ENCODE results near the gene SLCO3A1.

The SLCO3A1 gene

GRCh38 chr15:92111291-92111690 is 257.8 kb downstream of the SLCO3A1 start:
- DNase-seq, result no peak

GRCh38 chr15:92111751-92112150 is 258.2 kb downstream of the SLCO3A1 start:
- no peak for DNase-seq

DNA sequence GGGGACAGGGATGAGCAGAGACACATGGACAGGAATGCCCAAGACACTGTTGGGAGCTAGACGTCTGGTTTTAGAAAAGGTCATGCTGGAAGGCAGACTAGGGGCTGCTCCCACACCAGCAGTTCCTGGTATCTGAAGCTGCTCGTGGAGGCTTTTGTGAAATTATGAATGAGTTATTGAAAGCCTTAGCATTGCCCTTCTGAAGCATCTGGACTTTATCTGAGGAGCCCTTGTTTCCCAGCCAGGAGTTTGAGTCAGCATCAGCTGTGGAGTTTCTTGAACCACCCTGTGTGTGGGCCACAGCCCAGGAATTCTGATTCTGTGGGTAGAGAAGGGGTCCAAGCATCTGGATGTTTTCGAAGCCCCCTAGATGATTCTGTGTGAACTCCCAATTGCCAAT is 258.7 kb downstream of the SLCO3A1 start:
- no peak for DNase-seq

- no peak for DNase-seq
These were observed 259.2 kb downstream of the SLCO3A1 start for GRCh38 chr15:92112711-92113110.

GRCh38 chr15:92113832-92114231 is 260.3 kb downstream of the SLCO3A1 start:
- DNase-seq, result no peak

GRCh38 chr15:92115834-92116233 is 262.3 kb downstream of the SLCO3A1 start:
- DNase-seq, result no peak

- no peak for DNase-seq
These were observed 262.8 kb downstream of the SLCO3A1 start for GRCh38 chr15:92116330-92116729.

GRCh38 chr15:92117261-92117731 is 263.8 kb downstream of the SLCO3A1 start:
- no peak for DNase-seq

GRCh38 chr15:92118162-92118935 is 264.8 kb downstream of the SLCO3A1 start:
- DNase-seq, result no peak

DNA sequence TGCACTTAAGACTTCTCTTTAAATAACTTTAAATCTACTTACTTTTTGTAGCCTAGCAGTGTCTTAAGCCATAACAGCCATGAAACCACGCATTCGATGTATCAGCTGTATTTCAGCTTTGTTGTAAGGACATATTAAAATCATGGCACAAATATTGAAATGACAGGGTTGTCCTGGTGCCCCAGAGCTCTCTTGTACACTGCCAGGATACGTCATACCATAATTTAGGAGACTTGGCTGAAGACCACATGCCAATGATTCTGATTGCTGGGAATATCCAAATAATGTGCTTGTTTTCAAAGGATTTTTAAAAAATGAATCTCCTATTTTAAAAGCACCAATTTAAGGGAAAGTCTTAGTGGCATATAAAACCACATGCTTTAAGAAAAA is 265.4 kb downstream of the SLCO3A1 start:
- no peak for DNase-seq

- no peak for DNase-seq
These were observed 266.7 kb downstream of the SLCO3A1 start for GRCh38 chr15:92120094-92120795.

DNA sequence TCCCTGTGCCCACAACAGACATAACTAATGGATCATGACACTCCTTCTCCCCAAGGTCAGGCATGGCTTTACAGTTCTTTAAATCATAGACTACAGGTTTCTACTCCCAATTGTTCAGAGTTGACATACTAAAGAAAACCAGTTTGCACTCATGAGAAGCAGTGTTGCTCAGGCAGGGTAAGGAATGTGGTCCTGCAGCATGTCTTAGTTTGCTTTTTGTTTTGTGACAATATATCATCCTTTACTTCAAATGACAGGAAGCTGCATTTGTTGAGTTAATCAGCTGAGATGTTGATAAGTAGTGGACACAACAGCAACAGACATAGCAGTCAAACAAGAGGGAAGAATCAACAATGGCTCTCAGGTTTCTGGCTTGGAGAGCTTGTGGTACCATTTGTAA is 267.5 kb downstream of the SLCO3A1 start:
- DNase-seq, result no peak

DNA sequence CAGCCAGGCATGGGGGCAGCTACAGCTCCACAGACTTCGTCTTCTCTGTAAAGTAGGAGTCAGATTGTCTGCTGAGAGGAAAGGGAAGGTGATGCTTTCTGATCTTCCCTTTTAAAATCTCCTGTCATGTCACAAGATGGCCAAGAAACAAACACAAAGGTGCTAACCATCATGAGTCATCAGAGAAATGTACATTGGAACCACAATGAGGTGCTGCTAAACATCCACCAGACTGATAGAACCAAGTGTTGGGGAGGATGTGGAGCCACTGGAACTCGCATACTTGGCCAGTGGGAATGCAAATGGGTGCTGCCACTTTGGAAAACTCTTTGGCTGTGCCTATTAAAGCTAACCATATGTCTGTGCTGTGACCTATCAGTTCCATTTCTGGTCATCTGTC is 268.8 kb downstream of the SLCO3A1 start:
- no peak for DNase-seq

GRCh38 chr15:92123962-92124656 is 270.6 kb downstream of the SLCO3A1 start:
- no peak for DNase-seq

DNA sequence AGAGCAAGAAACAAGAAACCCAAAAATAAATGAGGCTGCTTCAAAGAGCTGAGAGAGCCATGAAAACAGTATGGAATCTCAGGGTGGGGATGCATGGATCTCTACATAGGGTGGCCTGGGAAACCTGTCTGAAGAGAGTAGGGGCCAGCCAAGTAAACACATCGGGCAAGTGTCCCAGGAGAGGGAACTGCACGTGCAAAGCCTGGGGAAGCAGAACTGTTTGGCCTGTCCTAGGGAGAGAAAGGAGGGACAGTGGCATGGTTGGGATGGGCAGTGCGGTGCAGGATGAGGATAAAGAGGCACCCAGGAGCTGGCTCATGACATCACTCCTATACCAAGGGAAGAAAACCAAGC is 271.1 kb downstream of the SLCO3A1 start:
- no peak for DNase-seq

DNA sequence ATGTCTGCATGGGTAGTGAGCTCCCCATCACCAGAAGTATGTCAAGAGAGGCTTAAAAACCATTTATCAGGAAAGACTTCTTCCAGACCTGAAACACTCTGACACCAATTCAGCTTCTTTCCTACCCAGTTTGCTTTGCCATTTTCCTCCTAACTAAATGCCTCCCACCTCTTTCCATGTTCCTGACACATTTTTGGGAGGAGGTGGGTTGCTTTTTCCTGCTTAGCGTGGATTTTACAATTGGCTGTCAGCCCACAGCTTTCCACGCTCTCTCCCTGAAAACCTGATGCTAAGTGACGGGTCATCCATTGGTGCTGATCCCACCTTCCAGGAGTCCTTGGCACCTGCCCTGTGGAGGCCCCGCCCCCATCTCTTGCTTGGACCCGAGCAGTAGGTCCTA is 275.3 kb downstream of the SLCO3A1 start:
- no peak for DNase-seq

GRCh38 chr15:92130244-92130643 is 276.7 kb downstream of the SLCO3A1 start:
- no peak for DNase-seq

DNA sequence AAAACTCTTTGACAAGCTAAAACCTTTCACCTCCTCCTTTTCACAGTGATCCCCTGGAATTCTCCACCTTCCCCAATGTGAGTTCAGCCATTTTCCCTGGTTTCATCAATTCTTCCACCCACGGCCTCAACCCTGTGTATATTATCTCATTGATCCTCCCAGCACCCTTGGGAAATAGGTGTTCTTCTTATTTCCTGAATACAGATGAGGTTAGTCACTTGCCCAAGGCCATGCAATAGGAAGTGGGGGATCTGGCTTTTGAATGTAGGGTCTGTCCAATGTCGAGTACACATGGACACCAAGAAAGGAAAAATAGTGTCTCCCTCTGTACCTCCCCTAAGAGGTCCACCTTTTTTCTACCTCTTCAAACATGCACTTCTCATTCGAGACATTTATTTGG is 277.4 kb downstream of the SLCO3A1 start:
- DNase-seq, result no peak

- no peak for DNase-seq
These were observed 279.7 kb downstream of the SLCO3A1 start for GRCh38 chr15:92132982-92133755.

GRCh38 chr15:92140796-92141195 is 287.3 kb downstream of the SLCO3A1 start:
- no peak for DNase-seq

GRCh38 chr15:92141607-92142006 is 288.1 kb downstream of the SLCO3A1 start:
- DNase-seq, result no peak

GRCh38 chr15:92142242-92143232 is 289.0 kb downstream of the SLCO3A1 start:
- no peak for DNase-seq

Data from activated T-cell treated with anti-CD3 and anti-CD28 coated beads for 4 hours (primary cell).